Caco-2 (cell line): ENCODE results near the gene PKD1. TPM values are rescaled to one million over a fixed set of nuclear protein-coding genes. Genes with fewer than 3 reads are reported as not detected.
"Not testable (repeated sequence)": the region's sequence is repeated elsewhere in the genome, so short reads cannot be mapped to it uniquely, and the experiment has no call there.

Experiments used
- BruUV-seq: library from RNA; stranded (reverse); fragments of 400-500 nt; replicated peaks from 2 replicates; lab custom pipeline; 2021; lab: Mats Ljungman, UMichigan
- CTCF ChIA-PET: fragments of 300-600 bp; sonication (Branson Sonifier 250); formaldehyde crosslinking; loops from one replicate; lab custom pipeline; 2022; ENCODE audit warnings: antibody characterized with exemption; lab: Charles Lee
- POLR2A ChIA-PET: fragments of 300-600 bp; sonication (Branson Sonifier 250); formaldehyde crosslinking; loops from one replicate; lab custom pipeline; 2022; ENCODE audit warnings: antibody characterized with exemption; lab: Charles Lee
- DNase-seq, 2 experiments: peaks; one replicate each; pipeline versions ENCODE4 v3.0.0 to v3.0.0-alpha.2; 2020 to 2022
- H3K27me3 ChIP-seq: replicated peaks from 2 replicates; pipeline ENCODE4 v1.6.0; 2011; ENCODE audit warnings: low read length; ENCODE audit not compliant: control insufficient read depth, insufficient read depth
- H3K36me3 ChIP-seq: 2 replicates; pipeline ENCODE4 v1.5.1; 2011; ENCODE audit warnings: low read length; ENCODE audit not compliant: control insufficient read depth, insufficient read depth
- H3K4me1 ChIP-seq: fragments of 250-450 bp; sonication (Bioruptor Pico); 2 replicates; pipeline ENCODE4 v1.5.1; 2020; ENCODE audit warnings: mild to moderate bottlenecking
- H3K4me3 ChIP-seq: 2 replicates; pipeline ENCODE4 v1.5.1; 2011; ENCODE audit warnings: low read depth, mild to moderate bottlenecking, control low read depth, low read length
- H3K9me3 ChIP-seq: fragments of 250-450 bp; sonication (Bioruptor Pico); 2 replicates; pipeline ENCODE4 v1.5.1; 2020; ENCODE audit warnings: mild to moderate bottlenecking, moderate library complexity
- H3K27ac Mint-ChIP-seq: one replicate; pipeline ENCODE4 v1.8.0; 2022; ENCODE audit warnings: mixed read lengths; ENCODE audit not compliant: unreplicated experiment
- H3K27me3 Mint-ChIP-seq: one replicate; pipeline ENCODE4 v1.8.0; 2022; ENCODE audit warnings: mixed read lengths; ENCODE audit not compliant: insufficient read depth, unreplicated experiment
- H3K36me3 Mint-ChIP-seq: one replicate; pipeline ENCODE4 v1.8.0; 2022; ENCODE audit warnings: mild to moderate bottlenecking, mixed read lengths; ENCODE audit not compliant: insufficient read depth, unreplicated experiment
- H3K4me1 Mint-ChIP-seq: one replicate; pipeline ENCODE4 v1.8.0; 2022; ENCODE audit warnings: low read depth, mixed read lengths; ENCODE audit not compliant: unreplicated experiment
- H3K4me3 Mint-ChIP-seq: one replicate; pipeline ENCODE4 v1.8.0; 2022; ENCODE audit warnings: mild to moderate bottlenecking, moderate library complexity, mixed read lengths; ENCODE audit not compliant: unreplicated experiment
- H3K9me3 Mint-ChIP-seq: one replicate; pipeline ENCODE4 v1.8.0; 2022; ENCODE audit warnings: mixed read lengths; ENCODE audit not compliant: unreplicated experiment
- intact Hi-C: fragments of 100-400 bp; cut with micrococcal nuclease; formaldehyde crosslinking; loops from one replicate; pipeline ENCODE4 v1.10.0; 2022; ENCODE audit not compliant: unreplicated experiment
- total RNA-seq: library from RNA; stranded (reverse); gene quantifications from 2 replicates; pipeline ENCODE4 v1.2.3, GENCODE V29; 2022

Gene PKD1
- total RNA-seq, 1 experiment from 2014 or later = 70.5 TPM

DNA sequence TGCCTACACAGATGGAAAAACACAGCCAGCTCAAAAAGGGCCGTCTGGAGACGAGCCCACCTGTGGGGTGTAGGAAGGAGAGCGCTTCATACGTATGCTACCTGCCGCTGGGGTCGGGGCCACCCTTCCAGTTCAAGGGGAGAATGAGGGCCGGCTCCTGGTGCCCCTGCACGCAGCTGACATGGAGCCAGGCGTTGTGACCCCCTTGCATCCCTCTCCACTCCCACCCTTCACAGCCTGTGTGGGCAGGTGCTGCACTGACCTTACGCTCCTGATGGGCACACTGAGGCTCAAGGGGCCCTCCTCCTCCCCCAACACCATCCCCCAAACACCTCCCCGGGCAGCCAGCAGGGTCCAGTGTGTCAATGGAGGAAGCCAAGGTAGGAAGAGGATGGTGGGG lies 10.1 kb downstream of the PKD1 start:
- CTCF ChIA-PET, H3K4me1 ChIP-seq, POLR2A ChIA-PET, H3K4me3 ChIP-seq, DNase-seq, H3K27me3 ChIP-seq, intact Hi-C loops, H3K4me3 Mint-ChIP-seq, H3K9me3 ChIP-seq, BruUV-seq, H3K27ac Mint-ChIP-seq, H3K9me3 Mint-ChIP-seq, H3K36me3 ChIP-seq, H3K27me3 Mint-ChIP-seq, H3K4me1 Mint-ChIP-seq: not testable (repeated sequence)
- H3K36me3 Mint-ChIP-seq = peaks cover 11% of the 10 kb centered on the region

DNA sequence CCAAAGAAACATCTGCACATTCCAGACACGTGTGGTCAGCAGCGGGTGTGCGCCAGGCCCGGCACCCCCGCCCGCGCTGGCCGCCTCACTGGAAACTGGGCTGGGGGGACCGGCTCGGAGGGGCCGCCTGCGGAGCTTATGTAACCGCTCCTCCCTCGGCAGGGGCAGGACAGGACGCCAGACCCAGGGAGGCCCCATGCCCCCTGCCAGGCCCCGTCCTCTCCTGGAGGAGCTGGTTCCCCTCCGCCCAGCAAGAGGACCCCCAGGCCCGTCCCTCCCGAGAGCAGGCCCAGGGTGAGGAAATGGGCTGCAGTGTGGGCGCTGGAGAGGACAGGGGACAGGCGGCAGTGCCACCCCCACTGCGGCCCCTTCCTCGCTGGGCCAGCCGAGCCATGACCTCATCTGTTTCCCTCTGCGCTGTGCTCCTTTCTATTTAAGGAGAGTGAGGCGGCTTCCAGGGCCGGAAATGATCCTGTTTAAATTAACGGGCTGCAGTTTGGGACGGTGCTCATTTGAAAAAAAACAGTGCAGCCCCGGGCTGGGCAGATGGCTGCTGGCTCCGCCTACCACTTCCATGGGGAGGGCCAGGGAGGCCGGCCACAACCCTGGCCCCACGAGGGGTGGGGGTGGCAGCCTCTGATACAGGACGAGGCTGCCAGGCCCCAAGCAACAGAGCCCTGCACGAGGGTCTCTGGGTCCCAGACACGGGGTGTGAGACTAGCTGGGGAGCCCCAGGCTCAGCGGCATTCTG lies 10.8 kb downstream of the PKD1 start:
- CTCF ChIA-PET, intact Hi-C loops, H3K27me3 ChIP-seq, H3K4me1 Mint-ChIP-seq, H3K4me3 Mint-ChIP-seq, H3K4me1 ChIP-seq, H3K36me3 ChIP-seq, H3K9me3 Mint-ChIP-seq, H3K9me3 ChIP-seq, BruUV-seq, POLR2A ChIA-PET, H3K27me3 Mint-ChIP-seq, H3K4me3 ChIP-seq, H3K27ac Mint-ChIP-seq, DNase-seq: not testable (repeated sequence)
- peaks cover 12% of the 10 kb centered on the region for H3K36me3 Mint-ChIP-seq

GRCh38 chr16:2124377-2124693 lies 11.4 kb downstream of the PKD1 start:
- H3K27ac Mint-ChIP-seq, POLR2A ChIA-PET: not testable (repeated sequence)

GRCh38 chr16:2123706-2124376 lies 11.9 kb downstream of the PKD1 start:
- POLR2A ChIA-PET, BruUV-seq, H3K4me1 ChIP-seq, intact Hi-C loops, DNase-seq, H3K27me3 ChIP-seq, H3K36me3 ChIP-seq, H3K4me3 Mint-ChIP-seq, H3K27me3 Mint-ChIP-seq, H3K9me3 ChIP-seq, CTCF ChIA-PET, H3K9me3 Mint-ChIP-seq, H3K27ac Mint-ChIP-seq, H3K4me3 ChIP-seq, H3K4me1 Mint-ChIP-seq: not testable (repeated sequence)
- peaks cover 12% of the 10 kb centered on the region for H3K36me3 Mint-ChIP-seq

More at GRCh38 chr16:2124377-2124693, 11.4 kb downstream of the PKD1 start:
- DNase-seq, intact Hi-C loops, H3K4me3 Mint-ChIP-seq, H3K27me3 Mint-ChIP-seq, H3K4me3 ChIP-seq, CTCF ChIA-PET, H3K9me3 ChIP-seq, H3K36me3 ChIP-seq, H3K9me3 Mint-ChIP-seq, H3K4me1 ChIP-seq, H3K27me3 ChIP-seq, H3K4me1 Mint-ChIP-seq, BruUV-seq: not testable (repeated sequence)
- peaks cover 12% of the 10 kb centered on the region for H3K36me3 Mint-ChIP-seq

GRCh38 chr16:2122934-2123683 lies 12.6 kb downstream of the PKD1 start:
- H3K4me1 Mint-ChIP-seq, H3K4me3 Mint-ChIP-seq, H3K4me1 ChIP-seq, H3K36me3 Mint-ChIP-seq, H3K4me3 ChIP-seq, H3K9me3 ChIP-seq, BruUV-seq, POLR2A ChIA-PET, H3K27ac Mint-ChIP-seq, CTCF ChIA-PET, H3K27me3 ChIP-seq, H3K9me3 Mint-ChIP-seq, H3K27me3 Mint-ChIP-seq, DNase-seq, intact Hi-C loops, H3K36me3 ChIP-seq: not testable (repeated sequence)
